ENCODE measurements around the gene PTPRQ.

- TF ChIP-seq CTCF (IDR thresholded peaks at IDR 0.05), result no peak
- no peak for TF ChIP-seq POLR2A (IDR thresholded peaks at IDR 0.05)
- no peak for TF ChIP-seq POLR2AphosphoS5 (IDR thresholded peaks at IDR 0.05)
These were observed 50.8 kb downstream of the PTPRQ start for GRCh38 chr12:80494836-80495235.
